IPS DF 6.9 (cell line): Measurements from ENCODE around the gene NPS.

Experiments used
- DNase-seq: peaks from one replicate; pipeline ENCODE4 v3.0.0-alpha.2; 2013; ENCODE audit warnings: low read depth, low spot score
- H3K27ac ChIP-seq: one replicate; pipeline ENCODE4 v1.5.1; 2013; ENCODE audit warnings: low read length, control low read depth
- H3K27me3 ChIP-seq: 2 replicates; pipeline ENCODE4 v1.6.1; 2013; ENCODE audit warnings: mild to moderate bottlenecking, low read length; ENCODE audit not compliant: control insufficient read depth, insufficient read depth
- H3K36me3 ChIP-seq: 2 replicates; pipeline ENCODE4 v1.6.1; 2013; ENCODE audit warnings: low read length; ENCODE audit not compliant: control insufficient read depth, insufficient read depth
- H3K4me1 ChIP-seq: 2 replicates; pipeline ENCODE4 v1.6.1; 2013; ENCODE audit warnings: low read length; ENCODE audit not compliant: control insufficient read depth, insufficient read depth
- H3K4me3 ChIP-seq: 2 replicates; pipeline ENCODE4 v1.5.1; 2013; ENCODE audit warnings: mild to moderate bottlenecking, low read length
- H3K9me3 ChIP-seq: 2 replicates; pipeline ENCODE4 v1.6.1; 2013; ENCODE audit warnings: low read length, inconsistent platforms; ENCODE audit not compliant: control insufficient read depth, insufficient read depth
- WGBS: extraction: QIAGEN DNeasy Blood & Tissue Kit; methylation state at CpG from one replicate; pipeline ENCODE4 v1.1.7; 2013; ENCODE audit warnings: mixed read lengths, missing lambda C conversion rate; ENCODE audit not compliant: insufficient read length, insufficient coverage; 5-methylcytosine and 5-hydroxymethylcytosine counted together

NPS gene

GRCh38 chr10:127532193-127532592 is 16.9 kb upstream of the NPS start:
- Histone ChIP-seq H3K4me3 (no peak overlapping the region), H3K9me3 (no peaks in the 10 kb centered on the region), H3K4me1 (no peaks in the 10 kb centered on the region), H3K27me3 (no peaks in the 10 kb centered on the region), H3K27ac (no peak overlapping the region), H3K36me3 (no peaks in the 10 kb centered on the region)
- no CpG with 5 or more reads among the region's 6 CpGs for WGBS
- DNase-seq, result no peak

- no peaks in the 10 kb centered on the region for H3K4me1 ChIP-seq
- no peaks in the 10 kb centered on the region for H3K36me3 ChIP-seq
- H3K27me3 ChIP-seq, result no peaks in the 10 kb centered on the region
- no peaks in the 10 kb centered on the region for H3K9me3 ChIP-seq
- no peak overlapping the region for H3K27ac ChIP-seq
- DNase-seq, result no peak
- no CpG with 5 or more reads among the region's 5 CpGs for WGBS
- H3K4me3 ChIP-seq, result no peak overlapping the region
Observed at GRCh38 chr10:127532659-127533058, 16.4 kb upstream of the NPS start.

- Histone ChIP-seq H3K4me1 (no peaks in the 10 kb centered on the region), H3K27me3 (no peaks in the 10 kb centered on the region), H3K9me3 (no peaks in the 10 kb centered on the region), H3K4me3 (no peak overlapping the region), H3K27ac (no peak overlapping the region), H3K36me3 (no peaks in the 10 kb centered on the region)
- no peak for DNase-seq
- WGBS, result no CpG with 5 or more reads among the region's 6 CpGs
Observed at GRCh38 chr10:127534074-127534473, 15.0 kb upstream of the NPS start.

- Histone ChIP-seq H3K4me3 (no peak overlapping the region), H3K9me3 (no peaks in the 10 kb centered on the region), H3K36me3 (no peaks in the 10 kb centered on the region), H3K27ac (no peak overlapping the region), H3K4me1 (no peaks in the 10 kb centered on the region), H3K27me3 (no peaks in the 10 kb centered on the region)
- no CpG with 5 or more reads among the region's 1 CpG for WGBS
- no peak for DNase-seq
Observed at GRCh38 chr10:127534496-127534895, 14.6 kb upstream of the NPS start.

- Histone ChIP-seq H3K4me3 (no peak overlapping the region), H3K27me3 (no peaks in the 10 kb centered on the region), H3K9me3 (no peaks in the 10 kb centered on the region), H3K27ac (no peak overlapping the region), H3K36me3 (no peaks in the 10 kb centered on the region), H3K4me1 (no peaks in the 10 kb centered on the region)
- WGBS, result no CpG with 5 or more reads among the region's 8 CpGs
- DNase-seq, result no peak
Observed at GRCh38 chr10:127535802-127536515, 13.2 kb upstream of the NPS start.

- Histone ChIP-seq H3K9me3 (no peaks in the 10 kb centered on the region), H3K4me1 (no peaks in the 10 kb centered on the region), H3K27me3 (no peaks in the 10 kb centered on the region), H3K4me3 (no peak overlapping the region), H3K27ac (no peak overlapping the region), H3K36me3 (no peaks in the 10 kb centered on the region)
- WGBS, result no CpG with 5 or more reads among the region's 21 CpGs
- no peak for DNase-seq
Observed at GRCh38 chr10:127536972-127537760, 11.9 kb upstream of the NPS start.

GRCh38 chr10:127537924-127538323 is 11.2 kb upstream of the NPS start:
- Histone ChIP-seq H3K4me1 (no peaks in the 10 kb centered on the region), H3K27me3 (no peaks in the 10 kb centered on the region), H3K9me3 (no peaks in the 10 kb centered on the region), H3K4me3 (no peak overlapping the region), H3K36me3 (no peaks in the 10 kb centered on the region), H3K27ac (no peak overlapping the region)
- DNase-seq, result no peak
- no CpG with 5 or more reads among the region's 8 CpGs for WGBS

GRCh38 chr10:127548022-127548421 is 1.1 kb upstream of the NPS start:
- WGBS, result no CpG with 5 or more reads among the region's 3 CpGs

GRCh38 chr10:127550861-127551260 is 1.8 kb downstream of the NPS start:
- WGBS, result no CpG with 5 or more reads among the region's 5 CpGs
- H3K4me1 ChIP-seq, result no peaks in the 10 kb centered on the region; the same call in 1 of the 2 replicates
- no peaks in the 10 kb centered on the region for H3K9me3 ChIP-seq
- no peaks in the 10 kb centered on the region for H3K27me3 ChIP-seq
- no peak for DNase-seq
- no peaks in the 10 kb centered on the region for H3K36me3 ChIP-seq
- no peak overlapping the region for H3K27ac ChIP-seq
- no peak overlapping the region for H3K4me3 ChIP-seq

More at GRCh38 chr10:127548022-127548421, 1.1 kb upstream of the NPS start:
- Histone ChIP-seq H3K27me3 (no peaks in the 10 kb centered on the region), H3K27ac (no peak overlapping the region), H3K4me3 (no peak overlapping the region), H3K9me3 (no peaks in the 10 kb centered on the region), H3K4me1 (no peaks in the 10 kb centered on the region; the same call in 1 of the 2 replicates), H3K36me3 (no peaks in the 10 kb centered on the region)
- DNase-seq, result no peak

- H3K27ac ChIP-seq, result no peak overlapping the region
- no peak for DNase-seq
- H3K36me3 ChIP-seq, result no peaks in the 10 kb centered on the region
- WGBS, result no CpG with 5 or more reads among the region's 4 CpGs
- H3K4me3 ChIP-seq, result no peak overlapping the region
- no peaks in the 10 kb centered on the region for H3K9me3 ChIP-seq
- no peaks in the 10 kb centered on the region for H3K27me3 ChIP-seq
- no peaks in the 10 kb centered on the region for H3K4me1 ChIP-seq
Observed at GRCh38 chr10:127552446-127552845, 3.3 kb downstream of the NPS start.
